ENCODE results near the gene CPED1. TPM values are rescaled to one million over a fixed set of nuclear protein-coding genes. Genes with fewer than 3 reads are reported as not detected.

CPED1 gene
- total RNA-seq, 1 experiment from 2014 or later = 0.39 TPM

DNA sequence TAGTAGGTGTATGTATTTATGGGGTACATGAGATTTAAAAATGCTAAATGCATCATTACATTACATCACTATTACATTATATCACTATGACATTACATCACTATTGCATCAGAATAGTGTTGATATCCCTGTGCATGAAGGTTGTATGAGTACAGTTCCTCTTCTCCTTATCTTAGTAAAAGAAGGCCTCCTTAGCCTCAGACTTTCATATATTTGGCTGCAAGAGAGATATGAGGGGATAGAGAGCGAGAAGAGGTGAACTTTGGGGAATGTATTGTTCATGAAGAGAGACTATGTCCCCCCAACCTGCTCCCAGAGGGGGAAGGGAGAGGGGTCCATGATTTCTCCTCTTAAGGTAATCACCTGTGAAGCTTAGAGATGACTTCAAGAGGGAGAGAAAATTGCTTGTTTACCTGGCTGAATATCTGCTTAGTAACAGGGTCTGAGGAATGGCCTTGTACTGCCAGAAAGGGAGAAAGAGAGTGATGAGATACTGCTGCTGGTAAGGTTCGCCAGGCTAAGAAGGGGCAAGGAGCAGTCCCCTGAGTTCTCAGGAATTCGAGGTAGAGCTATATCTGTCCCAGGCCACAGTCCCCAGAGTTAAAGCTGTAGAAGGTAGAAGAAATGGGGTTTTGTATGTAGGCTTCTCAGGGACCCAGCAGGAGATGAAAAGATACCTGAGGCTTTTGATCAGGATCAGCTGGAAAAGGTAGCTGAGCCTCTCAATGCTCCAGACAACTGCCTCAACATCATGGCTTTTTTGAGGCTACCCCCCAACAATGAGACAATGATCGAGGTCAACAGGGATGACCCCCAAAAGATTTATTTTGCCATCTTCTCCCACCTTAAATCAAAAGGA is 171.9 kb downstream of the CPED1 start:
- DNase-seq (ENCODE audit: low read depth, low spot score) (no peak), ATAC-seq (no peak)
- ChIA-PET POLR2A (no interaction called here), CTCF (interaction anchor here (0.6 kb wide), 1 partner anchor 1773 kb away, joined by 3 read pairs; no protein-coding TSS in a partner anchor)
- in situ Hi-C loops (cut with HindIII; ENCODE audit: low pct_unique_long_range_greater_than_20kb, low sequenced_read_pairs) (no loop called here), intact Hi-C loops (cut with micrococcal nuclease; ENCODE audit: unreplicated experiment) (no loop called here)
- Histone ChIP-seq H3K36me3 (ENCODE audit: control insufficient read depth, insufficient read depth, low read length) (no peaks in the 10 kb centered on the region), H3K4me3 (ENCODE audit: low read depth in 2 of 2, low read length in 2 of 2) (no peak overlapping the region), H3K9me3 (ENCODE audit: control insufficient read depth, insufficient read depth, low read depth, low read length) (no peaks in the 10 kb centered on the region), H3K4me1 (ENCODE audit: control insufficient read depth, insufficient read depth, low read length) (no peaks in the 10 kb centered on the region), H3K27ac (ENCODE audit: low read length) (no peak overlapping the region), H3K27me3 (ENCODE audit: control insufficient read depth, insufficient read depth, low read length) (no peaks in the 10 kb centered on the region)
- TF ChIP-seq SIN3A (IDR thresholded peaks at IDR 0.05; ENCODE audit: borderline replicate concordance, insufficient read depth, low read depth, low read length) (no peak), POLR2AphosphoS5 (IDR thresholded peaks at IDR 0.05; ENCODE audit: low read depth, low read length) (no peak), TCF7L2 (IDR thresholded peaks at IDR 0.05; ENCODE audit: low read depth, low read length) (no peak)
- TF ChIP-seq, protein P1, sequence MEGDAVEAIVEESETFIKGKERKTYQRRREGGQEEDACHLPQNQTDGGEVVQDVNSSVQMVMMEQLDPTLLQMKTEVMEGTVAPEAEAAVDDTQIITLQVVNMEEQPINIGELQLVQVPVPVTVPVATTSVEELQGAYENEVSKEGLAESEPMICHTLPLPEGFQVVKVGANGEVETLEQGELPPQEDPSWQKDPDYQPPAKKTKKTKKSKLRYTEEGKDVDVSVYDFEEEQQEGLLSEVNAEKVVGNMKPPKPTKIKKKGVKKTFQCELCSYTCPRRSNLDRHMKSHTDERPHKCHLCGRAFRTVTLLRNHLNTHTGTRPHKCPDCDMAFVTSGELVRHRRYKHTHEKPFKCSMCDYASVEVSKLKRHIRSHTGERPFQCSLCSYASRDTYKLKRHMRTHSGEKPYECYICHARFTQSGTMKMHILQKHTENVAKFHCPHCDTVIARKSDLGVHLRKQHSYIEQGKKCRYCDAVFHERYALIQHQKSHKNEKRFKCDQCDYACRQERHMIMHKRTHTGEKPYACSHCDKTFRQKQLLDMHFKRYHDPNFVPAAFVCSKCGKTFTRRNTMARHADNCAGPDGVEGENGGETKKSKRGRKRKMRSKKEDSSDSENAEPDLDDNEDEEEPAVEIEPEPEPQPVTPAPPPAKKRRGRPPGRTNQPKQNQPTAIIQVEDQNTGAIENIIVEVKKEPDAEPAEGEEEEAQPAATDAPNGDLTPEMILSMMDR (IDR thresholded peaks at IDR 0.05) = no peak
- TF ChIP-seq, protein P2, sequence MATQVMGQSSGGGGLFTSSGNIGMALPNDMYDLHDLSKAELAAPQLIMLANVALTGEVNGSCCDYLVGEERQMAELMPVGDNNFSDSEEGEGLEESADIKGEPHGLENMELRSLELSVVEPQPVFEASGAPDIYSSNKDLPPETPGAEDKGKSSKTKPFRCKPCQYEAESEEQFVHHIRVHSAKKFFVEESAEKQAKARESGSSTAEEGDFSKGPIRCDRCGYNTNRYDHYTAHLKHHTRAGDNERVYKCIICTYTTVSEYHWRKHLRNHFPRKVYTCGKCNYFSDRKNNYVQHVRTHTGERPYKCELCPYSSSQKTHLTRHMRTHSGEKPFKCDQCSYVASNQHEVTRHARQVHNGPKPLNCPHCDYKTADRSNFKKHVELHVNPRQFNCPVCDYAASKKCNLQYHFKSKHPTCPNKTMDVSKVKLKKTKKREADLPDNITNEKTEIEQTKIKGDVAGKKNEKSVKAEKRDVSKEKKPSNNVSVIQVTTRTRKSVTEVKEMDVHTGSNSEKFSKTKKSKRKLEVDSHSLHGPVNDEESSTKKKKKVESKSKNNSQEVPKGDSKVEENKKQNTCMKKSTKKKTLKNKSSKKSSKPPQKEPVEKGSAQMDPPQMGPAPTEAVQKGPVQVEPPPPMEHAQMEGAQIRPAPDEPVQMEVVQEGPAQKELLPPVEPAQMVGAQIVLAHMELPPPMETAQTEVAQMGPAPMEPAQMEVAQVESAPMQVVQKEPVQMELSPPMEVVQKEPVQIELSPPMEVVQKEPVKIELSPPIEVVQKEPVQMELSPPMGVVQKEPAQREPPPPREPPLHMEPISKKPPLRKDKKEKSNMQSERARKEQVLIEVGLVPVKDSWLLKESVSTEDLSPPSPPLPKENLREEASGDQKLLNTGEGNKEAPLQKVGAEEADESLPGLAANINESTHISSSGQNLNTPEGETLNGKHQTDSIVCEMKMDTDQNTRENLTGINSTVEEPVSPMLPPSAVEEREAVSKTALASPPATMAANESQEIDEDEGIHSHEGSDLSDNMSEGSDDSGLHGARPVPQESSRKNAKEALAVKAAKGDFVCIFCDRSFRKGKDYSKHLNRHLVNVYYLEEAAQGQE (IDR thresholded peaks at IDR 0.05; ENCODE audit: insufficient read depth in 1 of 2, low read depth in 2 of 2, low read length in 1 of 2) = no peak
- no TSS peak for BruUV-seq (replicated peaks)

DNA sequence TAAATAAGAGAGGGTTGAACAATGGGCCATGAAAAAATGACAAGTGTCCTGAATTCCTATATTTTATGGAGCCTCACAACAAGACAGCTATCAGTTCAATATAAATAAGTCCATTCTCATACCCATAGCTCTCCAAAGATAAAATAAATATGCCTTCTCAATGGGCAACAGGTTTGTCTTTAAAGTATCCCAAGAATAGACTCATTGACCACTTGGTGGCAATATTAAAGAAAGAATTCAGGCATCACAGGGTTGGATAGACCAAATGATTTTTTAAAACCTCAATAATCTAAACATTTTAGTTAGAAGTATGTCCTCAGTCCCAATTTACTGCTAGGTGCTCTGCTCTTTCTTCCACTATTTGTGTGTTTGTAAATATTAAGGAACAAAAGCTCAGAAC is 175.2 kb downstream of the CPED1 start:
- POLR2A ChIA-PET = no interaction called here
- in situ Hi-C loops (cut with HindIII; ENCODE audit: low pct_unique_long_range_greater_than_20kb, low sequenced_read_pairs) (no loop called here), intact Hi-C loops (cut with micrococcal nuclease; ENCODE audit: unreplicated experiment) (no loop called here)
- Histone ChIP-seq H3K4me1 (ENCODE audit: control insufficient read depth, insufficient read depth, low read length) (no peaks in the 10 kb centered on the region), H3K4me3 (ENCODE audit: low read depth in 2 of 2, low read length in 2 of 2) (no peak overlapping the region), H3K36me3 (ENCODE audit: control insufficient read depth, insufficient read depth, low read length) (no peaks in the 10 kb centered on the region), H3K9me3 (ENCODE audit: control insufficient read depth, insufficient read depth, low read depth, low read length) (no peaks in the 10 kb centered on the region), H3K27me3 (ENCODE audit: control insufficient read depth, insufficient read depth, low read length) (no peaks in the 10 kb centered on the region), H3K27ac (ENCODE audit: low read length) (no peak overlapping the region)
- BruUV-seq (replicated peaks) = no TSS peak
- ATAC-seq (no peak), DNase-seq (ENCODE audit: low read depth, low spot score) (no peak)
- TF ChIP-seq, protein P2 (IDR thresholded peaks at IDR 0.05; ENCODE audit: insufficient read depth in 1 of 2, low read depth in 2 of 2, low read length in 1 of 2) = no peak
- no peak for TF ChIP-seq SIN3A (IDR thresholded peaks at IDR 0.05; ENCODE audit: borderline replicate concordance, insufficient read depth, low read depth, low read length)
- TF ChIP-seq TCF7L2 (IDR thresholded peaks at IDR 0.05; ENCODE audit: low read depth, low read length) = no peak
- TF ChIP-seq, protein P1 (IDR thresholded peaks at IDR 0.05) = no peak; the same call in 1 of the 2 replicates
- no peak for TF ChIP-seq POLR2AphosphoS5 (IDR thresholded peaks at IDR 0.05; ENCODE audit: low read depth, low read length)
- CTCF ChIA-PET = no interaction called here
